GM10266 (cell line): Measurements from ENCODE around the gene SLC1A2.

Source experiments
- DNase-seq: peaks from one replicate; pipeline ENCODE4 v3.0.0; 2012; ENCODE audit errors: extremely low spot score
- TF ChIP-seq, protein P1 (sequence below): IDR thresholded peaks from 2 replicates; pipeline ENCODE4 v1.5.1; 2012; ENCODE audit warnings: mild to moderate bottlenecking, low read depth; ENCODE audit not compliant: control insufficient read depth, insufficient read depth; ENCODE audit errors: missing control alignments

Gene SLC1A2

DNA sequence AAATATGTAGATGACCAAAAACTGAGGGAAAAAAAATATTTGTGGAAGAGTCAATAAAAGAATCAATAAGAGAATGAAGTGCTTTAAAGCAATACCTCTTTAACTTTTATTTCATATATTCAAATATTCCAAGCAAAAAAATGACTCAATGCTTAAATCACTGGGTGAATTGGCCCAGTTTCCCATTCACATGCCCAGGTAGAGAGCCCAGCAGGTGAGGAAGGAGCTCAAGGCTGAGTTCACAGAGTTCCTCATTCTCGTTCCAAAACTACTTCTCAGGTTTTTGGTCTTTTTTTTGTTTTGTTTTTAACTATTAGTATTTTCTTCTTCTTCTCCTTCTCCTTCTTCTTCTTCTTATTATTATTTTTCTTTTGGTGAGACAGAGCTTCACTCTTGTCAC lies 30.2 kb downstream of the SLC1A2 start:
- no peak for DNase-seq
- TF ChIP-seq, protein P1, sequence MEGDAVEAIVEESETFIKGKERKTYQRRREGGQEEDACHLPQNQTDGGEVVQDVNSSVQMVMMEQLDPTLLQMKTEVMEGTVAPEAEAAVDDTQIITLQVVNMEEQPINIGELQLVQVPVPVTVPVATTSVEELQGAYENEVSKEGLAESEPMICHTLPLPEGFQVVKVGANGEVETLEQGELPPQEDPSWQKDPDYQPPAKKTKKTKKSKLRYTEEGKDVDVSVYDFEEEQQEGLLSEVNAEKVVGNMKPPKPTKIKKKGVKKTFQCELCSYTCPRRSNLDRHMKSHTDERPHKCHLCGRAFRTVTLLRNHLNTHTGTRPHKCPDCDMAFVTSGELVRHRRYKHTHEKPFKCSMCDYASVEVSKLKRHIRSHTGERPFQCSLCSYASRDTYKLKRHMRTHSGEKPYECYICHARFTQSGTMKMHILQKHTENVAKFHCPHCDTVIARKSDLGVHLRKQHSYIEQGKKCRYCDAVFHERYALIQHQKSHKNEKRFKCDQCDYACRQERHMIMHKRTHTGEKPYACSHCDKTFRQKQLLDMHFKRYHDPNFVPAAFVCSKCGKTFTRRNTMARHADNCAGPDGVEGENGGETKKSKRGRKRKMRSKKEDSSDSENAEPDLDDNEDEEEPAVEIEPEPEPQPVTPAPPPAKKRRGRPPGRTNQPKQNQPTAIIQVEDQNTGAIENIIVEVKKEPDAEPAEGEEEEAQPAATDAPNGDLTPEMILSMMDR: no peak

DNA sequence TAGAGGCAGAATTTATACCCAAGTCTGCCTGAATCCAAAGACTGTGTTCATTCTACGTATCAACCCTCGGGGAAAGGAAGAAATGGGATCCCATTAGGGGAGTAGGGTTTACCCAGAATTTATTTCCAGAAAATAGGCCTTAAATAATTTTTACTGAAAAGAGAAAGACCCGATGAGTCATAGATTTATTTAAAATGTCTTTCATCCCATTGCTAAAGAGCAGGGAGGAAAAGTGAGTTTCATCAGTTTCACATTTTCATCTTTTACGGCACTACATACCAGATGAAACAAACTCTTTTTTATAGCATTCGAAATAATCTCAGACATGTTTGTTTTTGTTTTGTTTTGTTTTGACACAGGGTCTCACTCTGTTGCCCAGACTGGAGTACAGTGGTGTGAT lies 31.3 kb downstream of the SLC1A2 start:
- TF ChIP-seq, protein P1: no peak
- no peak for DNase-seq

DNA sequence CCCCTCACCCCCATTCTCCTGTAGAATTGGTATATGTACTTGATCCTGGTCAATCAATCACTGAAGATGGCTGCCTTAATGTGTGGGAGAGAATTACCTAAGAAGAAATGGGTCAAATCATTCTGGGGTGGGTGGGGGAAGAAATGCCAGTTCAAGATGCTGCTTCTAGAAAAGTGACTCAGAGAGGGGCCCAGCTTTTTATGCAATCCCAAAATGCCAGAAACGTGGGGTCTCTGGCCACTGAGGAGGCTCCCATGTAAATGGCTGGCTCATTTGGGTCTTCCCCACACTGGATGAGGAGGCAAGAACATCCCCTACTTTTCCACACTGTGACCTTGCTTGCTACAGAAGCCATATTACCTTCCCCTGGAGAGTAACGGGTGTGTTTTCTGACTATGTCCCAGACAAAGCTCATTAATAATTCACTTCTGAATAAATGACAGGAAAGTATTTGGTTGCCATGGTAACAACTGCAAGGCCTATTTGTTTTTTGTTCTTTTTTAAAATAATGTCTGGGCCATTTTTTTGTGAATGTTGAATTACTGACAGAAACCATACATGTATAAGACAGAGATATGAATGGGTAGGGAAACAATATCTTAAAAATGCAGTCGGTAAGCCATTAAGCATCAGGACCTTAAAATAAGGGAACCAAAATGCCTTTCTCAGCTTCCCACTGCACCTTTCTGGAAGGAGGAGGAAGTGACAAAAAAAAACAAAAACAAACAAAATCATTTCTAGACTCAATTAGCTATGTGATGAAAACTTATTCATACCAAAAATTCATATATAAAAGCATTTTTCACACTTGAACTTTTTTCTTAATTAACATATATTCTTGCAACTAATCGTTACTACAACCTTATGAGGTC lies 32.0 kb downstream of the SLC1A2 start:
- no peak for DNase-seq
- TF ChIP-seq, protein P1: no peak

DNA sequence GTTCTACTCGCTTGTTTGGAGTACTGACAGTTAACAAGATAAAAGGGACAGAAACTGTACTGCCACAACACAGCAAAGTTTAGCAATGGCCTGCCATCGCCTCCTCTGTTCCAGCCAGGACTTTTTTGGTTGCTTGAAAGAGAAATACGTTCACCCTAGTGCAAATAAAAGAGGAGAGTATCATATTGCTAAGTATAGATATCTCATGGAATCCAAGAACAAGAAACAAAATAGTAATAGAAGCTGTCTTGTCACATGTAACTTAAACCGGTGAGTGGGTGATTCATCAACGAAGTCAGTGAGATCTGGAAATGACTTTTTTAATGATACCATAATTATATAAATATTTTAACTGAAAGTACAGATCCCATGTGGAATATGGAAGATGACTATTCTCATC lies 35.4 kb downstream of the SLC1A2 start:
- DNase-seq: no peak
- TF ChIP-seq, protein P1: no peak

DNA sequence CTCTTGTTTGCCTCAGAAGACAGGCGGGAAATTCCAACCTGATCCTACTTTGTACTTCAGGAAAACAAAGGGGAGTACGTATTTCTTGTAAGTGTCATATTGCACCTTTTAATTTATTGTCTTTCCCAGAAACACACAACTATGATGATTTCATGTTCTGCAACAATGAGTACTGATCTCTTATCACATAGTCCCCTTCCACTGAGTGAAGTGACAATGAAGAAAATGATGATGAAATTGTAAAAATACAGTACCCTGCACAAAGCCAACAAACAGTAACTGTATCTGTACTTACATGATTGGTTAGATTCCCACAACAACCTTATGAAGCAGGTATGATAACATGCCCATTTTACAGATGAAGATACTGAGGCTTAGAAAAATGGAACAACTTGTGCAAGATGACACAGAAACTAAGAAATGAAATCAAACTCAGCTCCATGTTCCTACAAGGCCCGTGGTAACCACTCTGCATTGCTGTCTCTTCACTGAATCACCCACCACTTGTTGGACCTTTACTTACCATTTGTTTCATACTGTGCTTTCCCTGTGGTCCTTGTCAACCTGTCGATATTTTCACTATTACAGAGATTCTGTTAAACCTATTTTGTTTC lies 37.5 kb downstream of the SLC1A2 start:
- DNase-seq: no peak
- TF ChIP-seq, protein P1: no peak

DNA sequence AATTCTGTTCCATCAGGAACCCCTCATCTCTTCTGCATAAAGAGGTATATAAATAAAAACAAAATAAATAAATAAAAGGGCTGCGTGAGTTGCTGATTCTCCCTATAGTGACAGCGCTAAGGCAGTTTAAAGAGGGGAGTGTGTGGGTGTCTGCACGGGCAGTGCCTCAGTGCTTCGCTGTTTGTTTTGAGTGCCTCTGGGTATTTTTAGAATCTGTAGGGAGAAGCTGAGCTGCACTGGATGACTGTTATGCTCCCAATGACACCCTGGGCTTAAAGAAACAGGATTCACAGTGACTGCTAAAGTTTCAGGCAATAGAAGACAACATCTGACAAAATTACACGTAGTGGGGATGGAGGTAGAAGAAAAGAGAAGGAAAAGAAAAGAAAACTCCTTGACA lies 38.8 kb downstream of the SLC1A2 start:
- DNase-seq: no peak
- TF ChIP-seq, protein P1: no peak

DNA sequence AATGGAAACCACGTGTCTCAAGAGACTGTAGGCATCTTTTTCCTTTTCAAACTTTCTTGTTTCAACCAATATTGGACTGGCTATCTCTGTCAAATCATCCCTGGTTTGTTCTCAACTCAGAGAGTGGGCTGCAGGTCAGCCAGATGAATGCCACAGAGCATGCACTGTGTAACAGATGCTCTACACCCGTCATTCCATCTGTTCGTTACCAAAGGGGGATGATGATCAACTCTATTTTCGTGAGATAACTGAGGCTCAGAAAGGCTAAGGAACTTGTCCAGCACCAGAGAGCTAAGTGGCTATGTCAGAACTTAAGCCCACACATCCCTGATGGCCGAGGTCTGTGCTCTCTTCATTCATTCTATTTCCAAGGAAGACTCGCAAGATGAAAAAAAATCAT lies 42.1 kb downstream of the SLC1A2 start:
- TF ChIP-seq, protein P1: no peak
- no peak for DNase-seq
